Daoy (cell line): ENCODE results near the gene GRIP2. TPM values are rescaled to one million over a fixed set of nuclear protein-coding genes. Genes with fewer than 3 reads are reported as not detected.

Experiments used
- DNase-seq: peaks from one replicate; pipeline ENCODE4 v3.0.0-alpha.2; 2015; ENCODE audit warnings: low read depth
- total RNA-seq: library from RNA; depleted of rRNA; stranded (reverse); fragments of >200 nt; shearing (Covaris generic); gene quantifications from 2 replicates; pipeline ENCODE4 v1.2.3, GENCODE V29; 2014

Gene GRIP2
- total RNA-seq, 1 experiment from 2014 or later, result not detected

- no peak for DNase-seq
Observed at GRCh38 chr3:14506626-14507304, 33.4 kb downstream of the GRIP2 start.

GRCh38 chr3:14505803-14506500 is 34.2 kb downstream of the GRIP2 start:
- no peak for DNase-seq

- DNase-seq, result no peak
Observed at GRCh38 chr3:14505001-14505802, 34.9 kb downstream of the GRIP2 start.

- no peak for DNase-seq
Observed at GRCh38 chr3:14503706-14504065, 36.5 kb downstream of the GRIP2 start.

- DNase-seq, result no peak
Observed at GRCh38 chr3:14503033-14503705, 37.0 kb downstream of the GRIP2 start.

GRCh38 chr3:14502472-14502871 is 37.7 kb downstream of the GRIP2 start:
- DNase-seq, result no peak

- DNase-seq, result no peak
Observed at GRCh38 chr3:14497321-14497720, 42.8 kb downstream of the GRIP2 start.

- no peak for DNase-seq
Observed at GRCh38 chr3:14496351-14496750, 43.8 kb downstream of the GRIP2 start.

GRCh38 chr3:14494973-14495300 is 45.2 kb downstream of the GRIP2 start:
- DNase-seq, result no peak

- DNase-seq, result no peak
Observed at GRCh38 chr3:14494279-14494972, 45.7 kb downstream of the GRIP2 start.

- DNase-seq, result no peak
Observed at GRCh38 chr3:14492948-14493881, 46.9 kb downstream of the GRIP2 start.

GRCh38 chr3:14491396-14492190 is 48.5 kb downstream of the GRIP2 start:
- DNase-seq, result no peak

- peak; percentile 18 for DNase-seq
Observed at GRCh38 chr3:14490831-14491230, 49.3 kb downstream of the GRIP2 start.

GRCh38 chr3:14490255-14490654 is 49.9 kb downstream of the GRIP2 start:
- no peak for DNase-seq

- no peak for DNase-seq
Observed at GRCh38 chr3:14489641-14490040, 50.5 kb downstream of the GRIP2 start.

- DNase-seq, result no peak
Observed at GRCh38 chr3:14488286-14489041, 51.7 kb downstream of the GRIP2 start.

GRCh38 chr3:14487821-14488220 is 52.3 kb downstream of the GRIP2 start:
- DNase-seq, result no peak

- no peak for DNase-seq
Observed at GRCh38 chr3:14487086-14487485, 53.1 kb downstream of the GRIP2 start.

GRCh38 chr3:14486460-14486859 is 53.7 kb downstream of the GRIP2 start:
- no peak for DNase-seq
